Prostate gland (tissue), 2 donors: Measurements from ENCODE around the gene F2RL2. TPM values are rescaled to one million over a fixed set of nuclear protein-coding genes. Genes with fewer than 3 reads are reported as not detected.
"Not testable (repeated sequence)": the region's sequence is repeated elsewhere in the genome, so short reads cannot be mapped to it uniquely, and the experiment has no call there.

ENCODE experiments used
- DNase-seq: peaks from one replicate; pipeline ENCODE4 v3.0.0-alpha.2; 2019; ENCODE audit warnings: low spot score
- H3K27ac ChIP-seq, 2 donors: fragments of 200-600 bp; sonication (generic); 2 replicates each; pipeline ENCODE4 v1.5.1; 2017 to 2019
- H3K27me3 ChIP-seq: fragments of 200-600 bp; sonication (generic); replicated peaks from 2 replicates; pipeline ENCODE4 v1.5.1; 2019; ENCODE audit not compliant: insufficient read depth
- H3K36me3 ChIP-seq, 2 donors: fragments of 200-600 bp; sonication (generic); 1 replicate in 1 of 2; 2 replicates in 1 of 2; pipeline versions ENCODE4 v1.5.1 to v1.8.1; 2017 to 2019
- H3K4me1 ChIP-seq: fragments of 200-600 bp; sonication (generic); replicated peaks from 2 replicates; pipeline ENCODE4 v1.5.1; 2019
- H3K4me3 ChIP-seq, 2 donors: fragments of 200-600 bp; sonication (generic); 2 replicates each; pipeline ENCODE4 v1.5.1; 2017 to 2019
- H3K9me3 ChIP-seq: fragments of 200-600 bp; sonication (generic); 2 replicates; pipeline ENCODE4 v1.5.1; 2017
- CTCF ChIP-seq, 4 experiments: fragments of 200-600 bp in 2 of 4; fragments of 450-650 bp in 2 of 4; sonication (generic) in 2 of 4; IDR thresholded peaks; 1 replicate in 3 of 4; 2 replicates in 1 of 4; pipeline ENCODE4 v1.5.1; 2016 to 2019; ENCODE audit warnings: antibody characterized with exemption in 4 of 4, mild to moderate bottlenecking in 2 of 4, moderate library complexity in 2 of 4
- POLR2A ChIP-seq: fragments of 450-650 bp; IDR thresholded peaks from one replicate; pipeline ENCODE4 v1.6.1; 2016; ENCODE audit warnings: antibody characterized with exemption, mild to moderate bottlenecking
- POLR2AphosphoS5 ChIP-seq: sonication (generic); formaldehyde crosslinking; IDR thresholded peaks from one replicate; pipeline ENCODE4 v1.6.1; 2017; ENCODE audit warnings: antibody characterized with exemption
- WGBS: methylation state at CpG from one replicate; pipeline ENCODE4 v1.1.5; 2018; 5-methylcytosine and 5-hydroxymethylcytosine counted together
- intact Hi-C: fragments of 100-400 bp; cut with DNase I; formaldehyde crosslinking; loops from one replicate; pipeline ENCODE4 v1.14.2; 2022
- total RNA-seq, 2 donors: library from RNA; depleted of rRNA; stranded (reverse); fragments of >200 nt; gene quantifications; one replicate each; pipeline ENCODE4 v1.1.0, GENCODE V29; 2016

F2RL2 gene
- total RNA-seq, 2 donors from 2014 or later = not detected

- no peak for DNase-seq
- Histone ChIP-seq H3K4me1 (no peaks in the 10 kb centered on the region), H3K27me3 (no peaks in the 10 kb centered on the region), H3K27ac (no peak overlapping the region), H3K9me3 (no peaks in the 10 kb centered on the region), H3K4me3 (no peak overlapping the region), H3K36me3 (peaks cover 0 to 6% of the 10 kb centered on the region in 2 donors)
- intact Hi-C loops = no loop called here
- TF ChIP-seq CTCF (IDR thresholded peaks at IDR 0.05) = no peak
- no peak for TF ChIP-seq POLR2AphosphoS5
- TF ChIP-seq POLR2A = no peak
- WGBS = 51% methylated on average over 2 of the region's 2 CpGs
These were observed 16.5 kb downstream of the F2RL2 start for GRCh38 chr5:76606701-76607100.

DNA sequence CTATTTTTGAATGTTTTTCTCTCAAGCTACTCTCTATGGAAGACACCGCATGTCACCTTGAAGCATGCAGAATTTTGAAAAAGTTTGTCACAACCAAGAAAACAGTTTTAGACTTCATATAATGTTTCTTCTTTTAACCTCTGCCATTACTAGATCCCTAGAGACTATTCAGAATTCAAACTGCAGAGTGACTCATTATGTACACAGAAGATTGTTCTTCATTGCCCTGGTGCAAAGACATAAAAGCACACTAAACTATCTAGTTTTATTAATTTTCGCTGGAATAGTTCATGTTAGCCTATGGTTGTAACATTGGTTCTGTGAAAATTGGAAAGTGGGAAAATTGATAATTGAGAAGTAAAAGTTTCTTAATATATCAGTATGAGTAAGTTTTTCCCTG lies 18.4 kb downstream of the F2RL2 start:
- no peaks in the 10 kb centered on the region for H3K4me1 ChIP-seq
- no peak for TF ChIP-seq POLR2AphosphoS5
- no peak for TF ChIP-seq POLR2A
- TF ChIP-seq CTCF (IDR thresholded peaks at IDR 0.05) = no peak
- H3K27me3 ChIP-seq = no peaks in the 10 kb centered on the region
- H3K4me3 ChIP-seq = no peak overlapping the region
- WGBS = 38% methylated on average over 2 of the region's 2 CpGs
- no peaks in the 10 kb centered on the region for H3K9me3 ChIP-seq
- H3K27ac ChIP-seq = no peak overlapping the region
- peaks cover 0 to 6% of the 10 kb centered on the region in 2 donors for H3K36me3 ChIP-seq
- intact Hi-C loops = loop anchor here (5.0 kb wide), 1 partner anchor 167 kb away; no protein-coding TSS in a partner anchor
- no peak for DNase-seq

DNA sequence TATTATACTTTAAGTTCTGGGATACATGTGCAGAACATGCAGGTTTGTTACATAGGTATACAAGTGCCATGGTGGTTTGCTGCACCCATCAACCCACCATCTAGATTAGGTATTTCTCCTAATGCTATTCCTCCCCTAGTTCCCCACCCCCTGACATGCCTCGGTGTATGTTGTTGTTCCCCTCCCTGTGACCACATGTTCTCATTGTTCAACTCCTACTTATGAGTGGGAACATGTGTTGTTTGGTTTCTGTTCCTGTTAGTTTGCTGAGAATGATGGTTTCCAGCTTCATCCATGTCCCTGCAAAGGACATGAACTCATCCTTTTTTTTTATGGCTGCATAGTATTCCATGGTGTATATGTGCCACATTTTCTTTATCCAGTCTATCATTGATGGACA lies 19.2 kb downstream of the F2RL2 start:
- H3K9me3 ChIP-seq, H3K27ac ChIP-seq, H3K27me3 ChIP-seq, H3K4me1 ChIP-seq, DNase-seq, H3K36me3 ChIP-seq, H3K4me3 ChIP-seq: not testable (repeated sequence)
- intact Hi-C loops = loop anchor here (5.0 kb wide), 1 partner anchor 168 kb away; no protein-coding TSS in a partner anchor
- 89% methylated on average over 1 of the region's 1 CpG for WGBS

GRCh38 chr5:76602094-76602726 lies 21.0 kb downstream of the F2RL2 start:
- Histone ChIP-seq H3K9me3 (no peaks in the 10 kb centered on the region), H3K27me3 (no peaks in the 10 kb centered on the region), H3K36me3 (peaks cover 0 to 6% of the 10 kb centered on the region in 2 donors), H3K4me1 (no peaks in the 10 kb centered on the region), H3K27ac (no peak overlapping the region), H3K4me3 (no peak overlapping the region)
- no peak for TF ChIP-seq POLR2A
- no peak for TF ChIP-seq POLR2AphosphoS5
- no peak for TF ChIP-seq CTCF (IDR thresholded peaks at IDR 0.05)
- intact Hi-C loops = loop anchor here (5.0 kb wide), 1 partner anchor 170 kb away; no protein-coding TSS in a partner anchor
- WGBS = 90% methylated on average over 2 of the region's 2 CpGs
- DNase-seq = no peak

DNA sequence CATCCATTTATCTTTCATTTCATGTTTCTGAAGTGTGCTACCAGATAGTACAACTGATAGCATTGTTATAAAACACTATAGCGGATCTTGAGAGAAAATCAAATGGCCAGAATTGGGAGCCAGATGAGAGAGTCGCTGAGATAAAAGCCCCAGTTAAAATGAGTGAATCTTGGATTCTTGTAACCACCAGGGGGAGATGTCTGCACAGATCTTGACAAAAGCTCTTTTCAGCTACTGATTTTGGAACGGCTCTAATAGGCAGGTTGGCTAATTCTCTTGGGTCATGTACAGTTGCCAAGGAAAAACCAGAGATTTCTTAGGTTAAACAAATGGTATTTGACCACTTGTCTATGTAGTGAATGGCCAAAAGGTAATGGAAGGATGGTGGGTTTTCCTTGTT lies 21.7 kb downstream of the F2RL2 start:
- 13% methylated on average over 3 of the region's 3 CpGs for WGBS
- DNase-seq = peak; percentile 24
- Histone ChIP-seq H3K36me3 (peaks cover 0 to 4% of the 10 kb centered on the region in 2 donors), H3K27ac (no peak overlapping the region), H3K27me3 (no peaks in the 10 kb centered on the region), H3K9me3 (no peaks in the 10 kb centered on the region), H3K4me1 (no peaks in the 10 kb centered on the region), H3K4me3 (no peak overlapping the region)
- intact Hi-C loops = loop anchor here (5.0 kb wide), 1 partner anchor 171 kb away; no protein-coding TSS in a partner anchor
- TF ChIP-seq POLR2A (no peak), POLR2AphosphoS5 (peak; percentile 25), CTCF (IDR thresholded peaks at IDR 0.05) (peak; percentile 23 to 82 (median 78))
